HG02884 (cell line): ENCODE measurements around the gene KCTD3.

ENCODE experiments used
- ATAC-seq: cut with Tn5 transposase; IDR thresholded peaks from one replicate; pipeline ENCODE4 v1.9.1; 2021; ENCODE audit warnings: mild to moderate bottlenecking, moderate library complexity; ENCODE audit not compliant: unreplicated experiment

KCTD3 gene

DNA sequence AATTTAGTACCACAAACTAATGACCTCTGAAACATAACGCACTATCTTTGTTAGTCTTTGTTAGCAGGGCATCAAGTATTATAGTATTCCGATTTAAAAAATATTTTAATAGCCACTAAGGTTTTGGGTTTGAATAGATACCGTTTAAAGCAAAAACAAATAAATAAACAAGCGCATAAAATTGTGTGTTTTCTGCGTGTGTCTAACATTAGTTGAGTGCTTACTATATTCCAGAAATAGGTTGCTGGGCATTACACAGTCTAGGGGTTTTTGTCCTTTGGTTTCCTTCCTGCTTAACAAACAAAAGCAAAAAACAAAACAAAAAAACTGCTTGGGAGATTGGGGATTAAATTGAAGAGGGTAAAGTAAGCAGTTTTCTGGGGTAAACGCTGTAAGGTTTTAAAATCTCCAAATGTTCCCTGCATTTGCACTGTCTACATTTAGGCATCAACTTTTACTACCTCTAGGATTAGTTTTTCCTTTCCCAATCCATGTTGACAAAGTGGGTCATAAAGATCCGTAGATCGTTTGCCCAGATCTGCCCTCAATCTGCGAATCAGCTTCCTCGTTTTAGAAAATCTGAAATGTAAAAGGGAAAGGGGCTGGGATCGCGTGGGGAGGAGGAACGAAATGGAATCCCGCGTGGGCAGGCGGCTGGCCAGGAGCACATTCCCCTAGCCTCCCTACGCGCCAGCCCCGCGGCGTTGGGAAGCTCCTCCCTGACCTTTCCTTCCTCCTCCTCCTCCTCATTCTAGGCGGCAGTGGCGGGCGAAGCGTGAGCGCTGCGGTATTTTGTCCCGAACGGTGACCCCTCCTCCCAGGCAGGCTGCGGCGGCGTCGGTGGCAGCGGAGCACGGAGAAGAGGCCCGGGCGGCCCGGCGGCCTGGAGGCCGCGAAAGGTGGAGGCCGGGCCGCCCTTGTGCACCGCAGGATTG, at the start of gene KCTD3:
TSS of gene KCTD3 (plus strand) at position 749 of the 935 bp plus-strand sequence. CDS start 382 bp downstream, outside the sequence.
- peak; percentile 49 for ATAC-seq

DNA sequence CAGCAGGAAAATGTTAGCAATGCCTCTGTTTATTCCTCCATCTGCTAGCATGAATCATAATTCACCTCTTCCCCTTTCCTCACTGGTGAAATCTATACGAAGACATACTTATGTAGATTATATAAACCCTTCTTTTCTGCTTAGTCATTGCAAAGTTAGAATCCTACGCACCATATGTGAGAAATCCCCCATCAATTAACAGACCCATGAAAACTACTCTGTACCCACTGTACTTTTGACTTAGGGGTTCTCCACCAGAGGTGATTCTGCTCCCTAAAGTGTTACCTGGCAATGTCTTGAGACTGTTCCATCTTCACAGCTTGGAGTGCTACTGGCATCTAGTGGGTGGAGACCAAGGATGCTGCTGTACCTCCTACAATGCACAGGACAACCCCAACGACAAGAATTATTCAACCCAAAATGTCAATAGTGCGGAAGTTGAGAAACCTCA, 49.6 kb upstream of the KCTD3 start:
- no peak for ATAC-seq

DNA sequence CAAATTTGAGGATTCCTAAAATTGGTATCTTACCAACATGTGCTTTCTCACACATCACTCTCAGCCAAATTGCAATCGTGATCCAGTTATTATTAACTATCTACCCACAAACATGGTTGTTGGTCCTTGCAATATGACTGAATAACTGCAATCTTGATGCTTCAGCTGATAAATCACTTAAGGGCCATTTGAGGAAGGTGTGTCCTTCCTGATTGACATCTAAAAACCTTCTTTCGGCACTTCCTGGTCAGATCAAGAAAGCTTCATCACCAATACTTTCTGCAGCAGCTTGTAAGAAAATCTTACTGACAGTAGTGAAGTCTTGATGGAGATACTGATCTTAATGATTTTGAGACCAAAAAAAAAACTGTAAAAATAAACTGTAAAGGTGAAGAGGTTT, 48.5 kb upstream of the KCTD3 start:
- no peak for ATAC-seq

DNA sequence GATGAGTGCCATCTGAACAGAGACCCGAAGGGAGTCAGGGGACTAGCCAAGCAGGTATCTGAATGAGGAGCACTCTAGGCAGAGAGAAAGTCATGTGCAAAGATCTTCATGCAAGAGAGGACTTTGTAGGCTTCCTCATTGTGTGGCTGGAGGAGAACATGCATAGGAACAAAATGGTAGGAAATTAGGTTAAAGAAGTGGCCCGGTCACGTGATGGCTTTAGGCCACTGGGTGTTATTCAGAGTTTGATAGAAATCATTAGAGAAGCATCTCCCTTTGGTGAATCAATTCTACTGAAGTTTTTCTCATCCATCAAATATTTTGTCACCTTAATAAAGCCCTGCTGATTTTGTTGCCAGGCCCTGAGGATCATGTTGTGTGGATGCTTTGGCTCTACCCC, 45.8 kb upstream of the KCTD3 start:
- no peak for ATAC-seq

DNA sequence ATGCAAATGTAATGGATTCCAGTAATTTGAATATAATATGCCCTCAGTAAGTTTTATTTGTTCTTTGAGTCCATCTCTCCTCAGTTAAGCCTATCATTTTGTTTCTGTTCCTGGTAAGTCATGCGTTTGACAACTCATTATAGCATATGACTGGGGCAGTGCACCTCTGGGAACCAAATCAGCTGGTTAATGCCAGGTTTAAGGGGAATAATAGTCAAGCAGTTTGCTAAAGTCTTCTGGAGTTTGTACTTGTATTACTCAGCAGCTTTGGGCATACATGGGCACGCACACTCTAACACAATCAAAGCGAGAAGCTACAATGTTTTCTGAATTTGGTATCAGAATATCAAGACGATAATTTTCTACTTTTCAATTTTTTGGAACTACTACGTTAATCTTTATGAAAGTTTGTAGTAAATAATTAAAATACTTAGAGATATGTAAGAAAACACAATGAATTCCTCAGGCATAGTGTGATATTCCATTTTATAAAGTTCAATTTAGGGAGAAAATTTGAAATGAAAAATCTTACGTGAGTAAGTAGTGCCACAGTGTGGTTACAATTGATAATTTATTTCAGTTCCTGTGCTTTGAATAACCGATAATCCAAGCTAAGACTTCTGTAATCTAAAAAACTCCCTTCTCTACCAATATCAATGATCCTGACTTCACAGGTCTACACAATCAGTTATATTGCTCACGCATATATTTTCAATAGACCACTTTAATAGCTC, 43.8 kb upstream of the KCTD3 start:
- no peak for ATAC-seq

DNA sequence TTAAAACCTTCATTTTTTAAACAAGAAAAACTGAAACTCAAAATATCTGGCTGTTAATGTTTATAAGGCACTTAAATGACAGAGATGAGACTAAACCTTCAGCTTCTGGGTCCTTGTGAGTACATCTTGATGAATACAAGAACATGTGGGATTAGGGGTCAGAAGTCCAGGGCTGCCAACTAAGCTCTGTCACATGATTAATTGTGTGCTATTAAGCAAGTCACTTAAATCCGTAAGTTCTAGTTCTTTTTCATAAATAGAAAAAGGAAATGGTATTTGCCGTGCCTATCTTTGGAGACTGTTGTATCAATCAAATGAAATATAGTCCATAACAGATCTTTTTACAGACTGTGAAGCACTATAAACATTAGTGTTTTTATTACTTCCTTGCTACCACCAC, 43.2 kb upstream of the KCTD3 start:
- ATAC-seq = no peak

DNA sequence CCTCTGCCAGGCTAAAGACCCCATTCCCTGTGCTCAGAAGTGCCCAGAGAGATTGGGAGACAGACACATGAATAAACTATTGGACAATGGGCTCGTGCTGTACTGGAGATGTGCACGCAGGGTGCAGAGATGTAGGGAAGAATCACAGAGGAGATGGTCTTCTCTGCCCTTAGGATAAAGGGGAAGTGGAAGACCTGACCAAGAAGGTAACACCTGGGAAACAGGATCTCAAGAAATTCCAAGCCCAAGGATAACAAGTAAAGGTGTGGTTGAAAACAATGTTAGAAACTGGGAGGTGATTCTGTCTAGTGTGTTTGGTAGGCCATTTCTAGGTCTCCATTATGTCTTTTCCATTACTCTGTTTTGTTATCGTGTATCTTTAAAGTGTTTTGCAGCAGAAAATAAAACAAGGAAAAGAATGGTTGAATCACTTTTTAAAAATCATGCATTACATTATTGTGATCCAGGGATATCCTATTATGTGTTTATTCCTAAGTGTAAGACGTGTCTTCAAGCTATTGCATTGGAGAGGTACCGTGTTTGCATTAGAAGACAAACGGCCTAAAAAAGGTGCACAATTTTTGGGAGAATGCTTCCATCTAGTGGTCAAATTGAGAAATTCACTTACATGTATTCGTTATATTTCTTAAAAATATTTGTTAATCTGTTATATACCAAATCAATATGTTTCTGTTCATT, 40.8 kb upstream of the KCTD3 start:
- ATAC-seq = peak; percentile 82

DNA sequence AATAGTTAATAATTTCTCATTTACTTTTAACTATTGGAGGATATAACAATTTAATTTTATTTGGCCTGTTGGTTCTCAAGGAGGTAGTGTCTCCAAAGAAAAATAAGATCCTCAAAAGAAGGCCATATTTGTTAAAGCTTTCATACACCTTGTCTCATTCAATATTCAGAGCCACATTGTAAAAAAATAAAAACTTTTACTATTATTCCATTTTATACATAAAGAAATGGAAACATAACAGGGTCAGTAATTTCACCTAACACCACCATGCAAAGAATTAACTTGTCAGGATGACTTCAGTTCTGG, 40.3 kb upstream of the KCTD3 start:
- ATAC-seq = no peak

DNA sequence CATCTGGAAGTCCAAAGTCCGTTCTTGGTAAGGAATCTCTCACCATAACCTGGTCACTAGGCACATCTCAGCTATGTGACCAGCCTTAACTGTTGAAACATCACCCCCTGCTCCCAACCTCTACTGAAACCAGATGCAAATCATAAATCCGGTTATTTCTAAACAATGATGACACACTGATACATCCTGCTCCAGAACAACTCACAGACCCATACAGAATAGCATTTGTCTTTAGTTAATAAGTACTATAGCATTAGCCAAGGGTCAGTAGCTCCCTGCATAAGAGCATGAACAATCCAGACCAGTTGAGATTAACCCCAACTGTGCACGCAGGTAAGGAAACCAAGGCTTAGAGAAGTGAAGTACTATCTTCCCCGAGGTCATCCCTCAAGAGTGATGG, 38.0 kb upstream of the KCTD3 start:
- ATAC-seq = no peak

DNA sequence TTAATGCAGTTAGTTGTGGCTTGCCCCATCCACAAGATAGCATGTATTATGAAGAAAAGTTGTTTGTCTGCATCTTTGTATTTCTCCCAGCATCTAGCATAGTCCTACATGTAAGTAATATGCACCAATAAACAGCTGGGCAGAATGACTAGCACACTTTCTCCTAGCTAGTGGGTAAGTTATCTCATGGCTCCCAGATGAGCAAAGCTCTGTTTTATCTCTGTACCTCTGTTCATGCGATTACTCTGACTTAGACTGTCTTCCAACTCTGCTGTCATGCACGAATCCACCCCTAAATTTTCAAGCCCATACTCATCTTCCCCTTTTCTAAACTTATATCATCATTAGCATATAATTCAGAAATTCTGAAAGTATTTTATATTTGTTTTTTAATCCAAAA, 37.5 kb upstream of the KCTD3 start:
- ATAC-seq = no peak

DNA sequence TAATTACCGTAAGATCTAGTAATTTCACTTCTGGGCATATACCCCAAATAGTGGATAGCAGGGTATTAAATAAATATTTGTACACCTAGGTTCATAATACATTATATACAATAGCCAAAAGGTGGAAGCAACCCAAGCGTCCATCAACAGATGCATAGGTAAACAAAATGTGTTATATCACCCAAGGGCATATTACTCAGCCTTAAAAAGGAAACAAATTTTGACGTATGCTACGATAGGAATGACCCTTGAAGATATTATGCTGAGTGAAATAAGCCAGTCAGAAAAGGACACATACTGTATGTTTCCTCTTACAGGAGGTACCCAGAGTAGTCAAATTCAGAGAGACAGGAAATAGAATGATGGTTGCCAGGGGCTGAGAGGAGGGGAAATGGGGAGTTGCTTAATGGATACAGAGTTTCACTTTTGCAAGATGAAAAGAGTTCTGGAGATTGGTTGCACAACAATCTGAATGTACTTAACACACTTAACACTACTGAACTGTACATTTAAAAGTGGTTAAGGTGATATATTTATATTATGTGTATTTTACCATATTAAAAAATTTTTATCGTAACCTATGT, 36.6 kb upstream of the KCTD3 start:
- ATAC-seq = no peak

DNA sequence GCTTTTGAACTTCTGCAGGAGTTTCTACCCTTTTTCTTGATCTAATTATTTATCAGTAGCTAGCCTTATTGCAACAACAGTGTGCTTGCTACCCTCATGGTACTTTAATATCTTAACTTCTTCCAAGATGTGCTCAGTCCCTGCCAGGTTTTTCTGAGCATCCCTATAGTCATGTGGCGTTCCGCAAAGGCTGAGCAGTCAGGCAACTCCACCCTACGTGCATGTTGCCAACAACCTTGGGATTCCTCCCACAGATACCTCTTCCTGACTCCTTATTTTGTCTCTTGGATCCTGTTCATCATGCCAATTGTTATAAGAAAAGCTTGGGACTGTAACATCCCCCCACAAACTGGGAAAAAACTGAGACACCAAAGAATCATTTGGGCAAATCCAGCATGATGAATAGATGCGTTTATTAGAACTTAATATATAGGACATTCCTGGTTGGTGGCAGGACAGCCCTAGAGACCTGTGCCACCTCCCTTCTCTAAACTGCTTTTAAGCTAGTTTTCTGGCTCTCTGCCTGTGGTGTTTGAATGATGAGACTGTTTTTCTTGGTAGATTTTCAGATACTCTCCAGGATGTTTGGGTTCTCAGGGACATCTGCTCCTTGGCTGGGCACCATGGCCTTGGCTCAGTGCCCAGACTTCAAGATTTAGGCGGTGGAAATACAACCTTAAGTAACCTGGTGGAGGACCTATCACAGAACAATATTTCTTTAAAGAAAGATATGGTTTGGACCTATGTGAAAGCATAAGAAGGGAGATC, 27.1 kb upstream of the KCTD3 start:
- ATAC-seq = no peak

DNA sequence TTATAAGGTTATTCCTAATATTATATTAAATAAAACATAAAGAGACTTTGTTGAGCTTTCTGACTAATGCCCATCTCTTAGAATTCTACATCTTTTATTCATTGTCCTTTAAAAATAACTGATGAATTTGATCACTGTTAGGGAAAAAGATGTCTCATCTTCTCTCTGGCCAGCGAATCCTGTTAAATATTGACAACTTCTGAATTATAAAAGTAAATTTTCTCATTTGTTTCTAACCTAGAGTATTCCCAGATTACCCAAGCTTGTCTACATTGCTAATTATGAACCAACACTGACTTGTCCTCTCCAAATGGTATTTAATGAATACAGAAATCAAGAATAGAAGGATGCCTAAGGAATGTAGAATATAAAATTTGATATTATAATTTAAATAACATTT, 24.8 kb upstream of the KCTD3 start:
- ATAC-seq = no peak

DNA sequence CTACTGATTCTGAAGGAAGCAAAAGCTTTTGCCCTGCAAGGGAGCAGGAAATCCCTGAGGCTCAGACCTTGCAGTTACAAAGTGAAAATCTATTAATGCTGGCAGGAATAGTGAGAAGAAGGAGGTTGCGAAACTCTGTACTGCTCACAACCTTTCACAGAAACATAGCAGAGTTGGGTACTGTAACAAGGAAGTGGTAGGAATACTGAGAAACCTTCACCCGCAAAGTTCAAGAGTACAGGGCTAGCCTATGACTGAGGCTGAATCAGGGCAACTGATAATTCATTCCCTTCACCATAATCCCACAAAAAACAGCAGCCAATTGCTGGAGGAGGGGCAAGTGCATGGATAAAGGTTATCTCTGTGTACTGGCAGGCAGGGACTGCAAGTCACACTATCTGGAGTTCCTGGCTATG, 23.9 kb upstream of the KCTD3 start:
- ATAC-seq = peak; percentile 96

DNA sequence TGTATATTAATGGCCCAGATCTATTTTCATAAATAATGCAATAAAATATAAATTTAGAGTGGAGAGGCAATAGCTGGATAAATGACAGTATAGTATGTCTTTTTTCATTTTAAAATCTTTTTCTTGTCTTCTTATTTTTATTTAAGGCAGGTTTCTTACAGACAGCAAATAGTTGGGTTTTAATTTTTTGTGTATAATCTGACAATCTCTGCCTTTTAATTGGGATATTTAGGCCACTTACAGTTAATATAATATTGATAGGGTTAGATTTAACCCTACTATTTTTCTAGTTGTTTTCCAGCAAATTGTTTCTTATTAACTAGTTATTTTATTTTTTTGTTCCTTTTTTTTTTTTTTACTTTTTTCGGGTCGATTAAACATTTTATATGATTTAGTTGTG, 23.3 kb upstream of the KCTD3 start:
- no peak for ATAC-seq

DNA sequence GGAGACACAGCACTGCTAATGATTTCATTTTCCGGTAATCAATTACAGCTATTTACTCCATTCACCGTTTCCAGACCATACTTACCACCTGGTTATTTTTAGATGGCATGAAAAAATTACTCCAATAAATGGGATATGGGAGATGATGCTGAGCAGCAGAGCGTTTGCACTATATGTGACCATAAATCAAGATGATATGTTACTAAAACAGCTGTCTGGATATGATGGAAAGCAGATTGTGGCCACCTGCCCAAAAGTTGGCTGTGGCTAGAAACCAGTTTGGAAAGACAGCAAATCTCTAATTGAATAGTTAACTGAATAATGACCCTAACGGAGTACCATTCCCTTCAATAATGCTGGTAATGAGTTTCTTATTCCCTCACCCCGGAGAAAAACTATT, 22.5 kb upstream of the KCTD3 start:
- ATAC-seq = no peak

DNA sequence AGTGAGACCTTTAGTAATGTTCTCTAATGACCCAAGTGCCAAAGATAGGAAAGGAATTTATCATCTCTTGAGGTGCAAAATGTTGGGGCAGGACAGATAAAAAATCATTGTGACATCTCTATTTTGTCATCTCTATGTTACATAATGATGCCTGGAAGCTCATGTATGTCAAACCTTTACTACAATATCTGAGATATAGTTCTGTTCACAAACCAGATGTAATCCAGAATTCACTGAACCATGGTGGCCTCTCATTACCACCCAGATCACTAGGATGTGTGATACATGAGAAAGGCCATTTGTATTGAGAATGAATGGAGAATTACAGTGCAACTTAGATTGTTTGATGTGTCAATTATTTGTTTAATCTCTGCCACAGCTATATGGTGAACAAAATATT, 22.0 kb upstream of the KCTD3 start:
- no peak for ATAC-seq

DNA sequence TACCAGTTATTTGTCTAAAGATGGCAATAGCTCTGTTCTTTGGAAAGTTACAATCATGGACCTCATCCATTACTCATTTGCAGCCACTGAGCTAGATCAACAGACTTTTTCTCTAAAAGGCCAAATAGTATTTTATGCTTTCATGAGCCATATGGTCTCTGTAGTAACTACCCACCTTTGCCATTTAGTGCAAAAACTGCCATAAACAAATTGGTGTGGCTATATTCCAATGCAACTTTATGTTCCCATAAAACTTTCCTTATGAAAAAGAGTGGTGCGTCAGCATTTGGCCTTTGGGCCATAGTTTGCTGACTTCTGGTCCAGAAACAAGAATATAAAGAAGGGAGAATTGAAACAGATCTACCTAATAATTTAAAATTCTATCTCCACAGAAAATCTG, 20.1 kb upstream of the KCTD3 start:
- ATAC-seq = no peak

DNA sequence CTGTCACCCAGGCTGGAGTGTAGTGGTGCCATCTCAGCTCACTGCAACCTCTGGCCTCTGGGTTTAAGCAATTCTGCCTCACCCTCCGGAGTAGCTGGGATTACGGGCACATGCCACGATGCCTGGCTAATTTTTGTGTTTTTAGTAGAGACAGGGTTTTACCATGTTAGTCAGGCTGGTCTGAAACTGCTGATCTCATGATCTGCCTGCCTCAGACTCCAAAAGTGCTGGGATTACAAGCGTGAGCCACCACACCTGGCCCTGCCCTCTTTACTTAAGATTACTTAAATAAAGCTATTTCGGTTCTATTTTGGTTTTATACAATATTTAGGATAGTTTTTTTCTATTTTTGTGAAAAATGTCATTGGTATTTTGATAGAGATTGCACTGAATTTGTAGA, 15.3 kb upstream of the KCTD3 start:
- ATAC-seq = no peak

DNA sequence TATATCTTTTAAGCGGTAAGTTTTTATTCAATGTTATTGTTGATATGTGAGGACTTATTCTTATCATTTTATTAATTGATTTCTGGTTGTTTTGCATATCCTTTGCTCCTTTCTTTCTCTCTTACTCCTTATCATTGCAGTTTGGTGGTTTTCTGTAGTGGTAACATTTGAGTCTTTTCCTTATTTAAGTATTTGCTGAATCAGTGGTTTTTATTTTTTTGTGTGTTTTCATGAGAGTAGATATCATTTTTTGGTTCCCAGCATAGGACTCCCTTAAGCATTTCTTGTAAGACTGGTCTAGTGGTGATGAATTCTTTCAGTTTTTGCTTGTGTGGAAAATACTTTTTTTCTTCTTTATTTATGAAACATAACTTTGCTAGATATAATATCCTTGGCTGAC, 12.2 kb upstream of the KCTD3 start:
- no peak for ATAC-seq

DNA sequence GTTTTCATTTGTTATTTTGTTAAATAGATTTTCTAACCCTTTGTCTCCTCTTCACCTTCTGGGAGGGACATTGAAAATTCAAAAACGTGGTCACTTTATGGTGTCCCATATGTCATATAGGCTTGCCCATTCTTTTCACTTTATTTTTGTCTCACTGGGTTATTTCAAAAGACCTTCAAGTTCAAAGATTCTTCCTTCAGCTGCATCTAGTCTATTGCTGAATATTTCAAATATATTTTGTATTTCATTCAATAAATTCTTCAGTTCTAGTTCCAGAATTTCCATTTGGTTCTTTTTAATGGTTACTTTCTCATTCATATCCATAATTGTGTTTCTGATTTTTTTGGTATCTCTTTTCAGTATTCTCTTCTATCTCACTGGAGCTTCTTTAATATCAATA, 11.6 kb upstream of the KCTD3 start:
- ATAC-seq = no peak
